MM.1S (cell line): Measurements from ENCODE around the gene FOXJ1.

Experiments
- CTCF ChIP-seq: fragments of 300-600 bp; sonication (generic); IDR thresholded peaks from 2 replicates; pipeline ENCODE4 v1.5.1; 2016; ENCODE audit warnings: antibody characterized with exemption, low read length, mixed read lengths
- EZH2 ChIP-seq: fragments of 300-600 bp; sonication (generic); optimal IDR thresholded peaks from 2 replicates; pipeline ENCODE3; 2017; ENCODE audit warnings: low read depth, mild to moderate bottlenecking, antibody characterized with exemption, low read length, mixed read lengths

- TF ChIP-seq CTCF (no peak), EZH2 (no peak)
These were observed 15.1 kb downstream of the FOXJ1 start for GRCh38 chr17:76125922-76126321.
